Measurements from ENCODE around the gene ANKRD42. TPM values are rescaled to one million over a fixed set of nuclear protein-coding genes. Genes with fewer than 3 reads are reported as not detected.

Gene ANKRD42
- total RNA-seq, 1 experiment from 2014 or later = 5.7 TPM

DNA sequence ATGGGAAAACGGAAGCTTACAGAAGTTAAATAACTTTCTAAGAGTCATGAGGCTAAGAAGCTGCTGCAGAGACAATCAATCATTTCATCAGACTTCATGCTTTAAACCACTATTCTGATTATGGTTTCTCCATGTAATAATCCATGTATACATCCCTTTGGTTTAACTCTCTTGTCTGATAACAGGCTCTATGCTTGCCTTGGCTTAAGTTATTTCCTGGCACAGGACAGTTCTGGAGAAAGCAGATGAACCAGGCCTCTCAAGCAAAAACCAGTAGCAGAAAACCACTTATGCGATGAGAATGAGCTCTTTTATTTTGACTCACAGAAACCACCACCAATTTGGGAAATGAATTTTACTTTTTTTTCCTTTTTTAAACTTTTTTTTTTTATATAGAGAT is 43.1 kb upstream of the ANKRD42 start (continued):
- TF ChIP-seq, protein P1, sequence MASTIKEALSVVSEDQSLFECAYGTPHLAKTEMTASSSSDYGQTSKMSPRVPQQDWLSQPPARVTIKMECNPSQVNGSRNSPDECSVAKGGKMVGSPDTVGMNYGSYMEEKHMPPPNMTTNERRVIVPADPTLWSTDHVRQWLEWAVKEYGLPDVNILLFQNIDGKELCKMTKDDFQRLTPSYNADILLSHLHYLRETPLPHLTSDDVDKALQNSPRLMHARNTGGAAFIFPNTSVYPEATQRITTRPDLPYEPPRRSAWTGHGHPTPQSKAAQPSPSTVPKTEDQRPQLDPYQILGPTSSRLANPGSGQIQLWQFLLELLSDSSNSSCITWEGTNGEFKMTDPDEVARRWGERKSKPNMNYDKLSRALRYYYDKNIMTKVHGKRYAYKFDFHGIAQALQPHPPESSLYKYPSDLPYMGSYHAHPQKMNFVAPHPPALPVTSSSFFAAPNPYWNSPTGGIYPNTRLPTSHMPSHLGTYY (CRISPR knock-in tag; IDR thresholded peaks at IDR 0.05) = no peak

DNA sequence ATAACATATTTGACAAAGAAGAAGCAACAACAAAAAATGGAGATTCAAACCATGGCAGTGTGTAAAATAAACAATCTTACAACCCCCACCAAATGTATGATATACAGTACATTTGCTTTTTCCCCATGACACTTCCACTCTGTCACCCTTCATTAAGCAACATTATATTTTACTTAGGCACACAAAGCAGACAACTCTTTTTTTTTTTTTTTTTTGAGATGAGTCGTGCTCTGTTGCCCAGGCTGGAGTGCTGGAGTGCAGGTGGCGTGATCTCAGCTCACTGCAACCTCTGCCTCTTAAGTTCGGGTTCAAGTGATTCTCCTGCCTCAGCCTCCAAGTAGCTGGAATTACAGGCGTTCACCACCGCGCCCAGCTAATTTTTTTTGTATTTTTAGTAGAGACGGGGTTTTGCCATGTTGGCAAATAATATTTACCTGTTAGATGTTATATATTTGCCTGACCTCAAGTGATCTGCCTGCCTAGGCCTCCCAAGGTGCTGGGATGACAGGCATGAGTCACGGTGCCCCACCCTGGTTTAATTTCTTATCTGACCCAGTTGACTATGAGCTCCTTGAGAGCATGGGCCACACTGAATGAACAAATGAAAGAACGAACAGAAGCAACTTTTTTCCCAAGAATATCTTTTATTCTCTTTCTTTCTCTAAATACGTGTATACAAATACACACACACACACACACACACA is 42.1 kb upstream of the ANKRD42 start:
- ATAC-seq (no peak), DNase-seq (ENCODE audit: low spot score) (no peak)
- Mint-ChIP-seq H3K4me1 (no peaks in the 10 kb centered on the region), H3K4me3 (no peak overlapping the region), H3K36me3 (no peaks in the 10 kb centered on the region), H3K9me3 (no peaks in the 10 kb centered on the region), H3K27ac (no peak overlapping the region), H3K27me3 (ENCODE audit: low read depth) (no peaks in the 10 kb centered on the region)
- TF ChIP-seq RORB (CRISPR knock-in tag; IDR thresholded peaks at IDR 0.05) (no peak), NFE2L1 (CRISPR knock-in tag; IDR thresholded peaks at IDR 0.05) (no peak), PRRX2 (CRISPR knock-in tag; IDR thresholded peaks at IDR 0.05) (no peak), FOXK1 (CRISPR knock-in tag; IDR thresholded peaks at IDR 0.05) (no peak)
- TF ChIP-seq, protein P2, sequence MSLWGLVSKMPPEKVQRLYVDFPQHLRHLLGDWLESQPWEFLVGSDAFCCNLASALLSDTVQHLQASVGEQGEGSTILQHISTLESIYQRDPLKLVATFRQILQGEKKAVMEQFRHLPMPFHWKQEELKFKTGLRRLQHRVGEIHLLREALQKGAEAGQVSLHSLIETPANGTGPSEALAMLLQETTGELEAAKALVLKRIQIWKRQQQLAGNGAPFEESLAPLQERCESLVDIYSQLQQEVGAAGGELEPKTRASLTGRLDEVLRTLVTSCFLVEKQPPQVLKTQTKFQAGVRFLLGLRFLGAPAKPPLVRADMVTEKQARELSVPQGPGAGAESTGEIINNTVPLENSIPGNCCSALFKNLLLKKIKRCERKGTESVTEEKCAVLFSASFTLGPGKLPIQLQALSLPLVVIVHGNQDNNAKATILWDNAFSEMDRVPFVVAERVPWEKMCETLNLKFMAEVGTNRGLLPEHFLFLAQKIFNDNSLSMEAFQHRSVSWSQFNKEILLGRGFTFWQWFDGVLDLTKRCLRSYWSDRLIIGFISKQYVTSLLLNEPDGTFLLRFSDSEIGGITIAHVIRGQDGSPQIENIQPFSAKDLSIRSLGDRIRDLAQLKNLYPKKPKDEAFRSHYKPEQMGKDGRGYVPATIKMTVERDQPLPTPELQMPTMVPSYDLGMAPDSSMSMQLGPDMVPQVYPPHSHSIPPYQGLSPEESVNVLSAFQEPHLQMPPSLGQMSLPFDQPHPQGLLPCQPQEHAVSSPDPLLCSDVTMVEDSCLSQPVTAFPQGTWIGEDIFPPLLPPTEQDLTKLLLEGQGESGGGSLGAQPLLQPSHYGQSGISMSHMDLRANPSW (CRISPR knock-in tag; conservative IDR thresholded peaks at IDR 0.05; ENCODE audit: low read depth) = no peak
- TF ChIP-seq, protein P3, sequence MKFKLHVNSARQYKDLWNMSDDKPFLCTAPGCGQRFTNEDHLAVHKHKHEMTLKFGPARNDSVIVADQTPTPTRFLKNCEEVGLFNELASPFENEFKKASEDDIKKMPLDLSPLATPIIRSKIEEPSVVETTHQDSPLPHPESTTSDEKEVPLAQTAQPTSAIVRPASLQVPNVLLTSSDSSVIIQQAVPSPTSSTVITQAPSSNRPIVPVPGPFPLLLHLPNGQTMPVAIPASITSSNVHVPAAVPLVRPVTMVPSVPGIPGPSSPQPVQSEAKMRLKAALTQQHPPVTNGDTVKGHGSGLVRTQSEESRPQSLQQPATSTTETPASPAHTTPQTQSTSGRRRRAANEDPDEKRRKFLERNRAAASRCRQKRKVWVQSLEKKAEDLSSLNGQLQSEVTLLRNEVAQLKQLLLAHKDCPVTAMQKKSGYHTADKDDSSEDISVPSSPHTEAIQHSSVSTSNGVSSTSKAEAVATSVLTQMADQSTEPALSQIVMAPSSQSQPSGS (CRISPR knock-in tag; IDR thresholded peaks at IDR 0.05; ENCODE audit: borderline replicate concordance, low read depth) = no peak
- TF ChIP-seq, protein P4, sequence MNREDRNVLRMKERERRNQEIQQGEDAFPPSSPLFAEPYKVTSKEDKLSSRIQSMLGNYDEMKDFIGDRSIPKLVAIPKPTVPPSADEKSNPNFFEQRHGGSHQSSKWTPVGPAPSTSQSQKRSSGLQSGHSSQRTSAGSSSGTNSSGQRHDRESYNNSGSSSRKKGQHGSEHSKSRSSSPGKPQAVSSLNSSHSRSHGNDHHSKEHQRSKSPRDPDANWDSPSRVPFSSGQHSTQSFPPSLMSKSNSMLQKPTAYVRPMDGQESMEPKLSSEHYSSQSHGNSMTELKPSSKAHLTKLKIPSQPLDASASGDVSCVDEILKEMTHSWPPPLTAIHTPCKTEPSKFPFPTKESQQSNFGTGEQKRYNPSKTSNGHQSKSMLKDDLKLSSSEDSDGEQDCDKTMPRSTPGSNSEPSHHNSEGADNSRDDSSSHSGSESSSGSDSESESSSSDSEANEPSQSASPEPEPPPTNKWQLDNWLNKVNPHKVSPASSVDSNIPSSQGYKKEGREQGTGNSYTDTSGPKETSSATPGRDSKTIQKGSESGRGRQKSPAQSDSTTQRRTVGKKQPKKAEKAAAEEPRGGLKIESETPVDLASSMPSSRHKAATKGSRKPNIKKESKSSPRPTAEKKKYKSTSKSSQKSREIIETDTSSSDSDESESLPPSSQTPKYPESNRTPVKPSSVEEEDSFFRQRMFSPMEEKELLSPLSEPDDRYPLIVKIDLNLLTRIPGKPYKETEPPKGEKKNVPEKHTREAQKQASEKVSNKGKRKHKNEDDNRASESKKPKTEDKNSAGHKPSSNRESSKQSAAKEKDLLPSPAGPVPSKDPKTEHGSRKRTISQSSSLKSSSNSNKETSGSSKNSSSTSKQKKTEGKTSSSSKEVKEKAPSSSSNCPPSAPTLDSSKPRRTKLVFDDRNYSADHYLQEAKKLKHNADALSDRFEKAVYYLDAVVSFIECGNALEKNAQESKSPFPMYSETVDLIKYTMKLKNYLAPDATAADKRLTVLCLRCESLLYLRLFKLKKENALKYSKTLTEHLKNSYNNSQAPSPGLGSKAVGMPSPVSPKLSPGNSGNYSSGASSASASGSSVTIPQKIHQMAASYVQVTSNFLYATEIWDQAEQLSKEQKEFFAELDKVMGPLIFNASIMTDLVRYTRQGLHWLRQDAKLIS (CRISPR knock-in tag; IDR thresholded peaks at IDR 0.05; ENCODE audit: borderline replicate concordance) = no peak
- TF ChIP-seq, protein P5, sequence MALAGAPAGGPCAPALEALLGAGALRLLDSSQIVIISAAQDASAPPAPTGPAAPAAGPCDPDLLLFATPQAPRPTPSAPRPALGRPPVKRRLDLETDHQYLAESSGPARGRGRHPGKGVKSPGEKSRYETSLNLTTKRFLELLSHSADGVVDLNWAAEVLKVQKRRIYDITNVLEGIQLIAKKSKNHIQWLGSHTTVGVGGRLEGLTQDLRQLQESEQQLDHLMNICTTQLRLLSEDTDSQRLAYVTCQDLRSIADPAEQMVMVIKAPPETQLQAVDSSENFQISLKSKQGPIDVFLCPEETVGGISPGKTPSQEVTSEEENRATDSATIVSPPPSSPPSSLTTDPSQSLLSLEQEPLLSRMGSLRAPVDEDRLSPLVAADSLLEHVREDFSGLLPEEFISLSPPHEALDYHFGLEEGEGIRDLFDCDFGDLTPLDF (CRISPR knock-in tag; IDR thresholded peaks at IDR 0.05) = no peak
- TF ChIP-seq, protein P6, sequence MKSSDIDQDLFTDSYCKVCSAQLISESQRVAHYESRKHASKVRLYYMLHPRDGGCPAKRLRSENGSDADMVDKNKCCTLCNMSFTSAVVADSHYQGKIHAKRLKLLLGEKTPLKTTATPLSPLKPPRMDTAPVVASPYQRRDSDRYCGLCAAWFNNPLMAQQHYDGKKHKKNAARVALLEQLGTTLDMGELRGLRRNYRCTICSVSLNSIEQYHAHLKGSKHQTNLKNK (CRISPR knock-in tag; IDR thresholded peaks at IDR 0.05) = no peak
- TF ChIP-seq, protein P7, sequence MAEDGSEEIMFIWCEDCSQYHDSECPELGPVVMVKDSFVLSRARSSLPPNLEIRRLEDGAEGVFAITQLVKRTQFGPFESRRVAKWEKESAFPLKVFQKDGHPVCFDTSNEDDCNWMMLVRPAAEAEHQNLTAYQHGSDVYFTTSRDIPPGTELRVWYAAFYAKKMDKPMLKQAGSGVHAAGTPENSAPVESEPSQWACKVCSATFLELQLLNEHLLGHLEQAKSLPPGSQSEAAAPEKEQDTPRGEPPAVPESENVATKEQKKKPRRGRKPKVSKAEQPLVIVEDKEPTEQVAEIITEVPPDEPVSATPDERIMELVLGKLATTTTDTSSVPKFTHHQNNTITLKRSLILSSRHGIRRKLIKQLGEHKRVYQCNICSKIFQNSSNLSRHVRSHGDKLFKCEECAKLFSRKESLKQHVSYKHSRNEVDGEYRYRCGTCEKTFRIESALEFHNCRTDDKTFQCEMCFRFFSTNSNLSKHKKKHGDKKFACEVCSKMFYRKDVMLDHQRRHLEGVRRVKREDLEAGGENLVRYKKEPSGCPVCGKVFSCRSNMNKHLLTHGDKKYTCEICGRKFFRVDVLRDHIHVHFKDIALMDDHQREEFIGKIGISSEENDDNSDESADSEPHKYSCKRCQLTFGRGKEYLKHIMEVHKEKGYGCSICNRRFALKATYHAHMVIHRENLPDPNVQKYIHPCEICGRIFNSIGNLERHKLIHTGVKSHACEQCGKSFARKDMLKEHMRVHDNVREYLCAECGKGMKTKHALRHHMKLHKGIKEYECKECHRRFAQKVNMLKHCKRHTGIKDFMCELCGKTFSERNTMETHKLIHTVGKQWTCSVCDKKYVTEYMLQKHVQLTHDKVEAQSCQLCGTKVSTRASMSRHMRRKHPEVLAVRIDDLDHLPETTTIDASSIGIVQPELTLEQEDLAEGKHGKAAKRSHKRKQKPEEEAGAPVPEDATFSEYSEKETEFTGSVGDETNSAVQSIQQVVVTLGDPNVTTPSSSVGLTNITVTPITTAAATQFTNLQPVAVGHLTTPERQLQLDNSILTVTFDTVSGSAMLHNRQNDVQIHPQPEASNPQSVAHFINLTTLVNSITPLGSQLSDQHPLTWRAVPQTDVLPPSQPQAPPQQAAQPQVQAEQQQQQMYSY (CRISPR knock-in tag; IDR thresholded peaks at IDR 0.05) = no peak
- TF ChIP-seq, protein P8, sequence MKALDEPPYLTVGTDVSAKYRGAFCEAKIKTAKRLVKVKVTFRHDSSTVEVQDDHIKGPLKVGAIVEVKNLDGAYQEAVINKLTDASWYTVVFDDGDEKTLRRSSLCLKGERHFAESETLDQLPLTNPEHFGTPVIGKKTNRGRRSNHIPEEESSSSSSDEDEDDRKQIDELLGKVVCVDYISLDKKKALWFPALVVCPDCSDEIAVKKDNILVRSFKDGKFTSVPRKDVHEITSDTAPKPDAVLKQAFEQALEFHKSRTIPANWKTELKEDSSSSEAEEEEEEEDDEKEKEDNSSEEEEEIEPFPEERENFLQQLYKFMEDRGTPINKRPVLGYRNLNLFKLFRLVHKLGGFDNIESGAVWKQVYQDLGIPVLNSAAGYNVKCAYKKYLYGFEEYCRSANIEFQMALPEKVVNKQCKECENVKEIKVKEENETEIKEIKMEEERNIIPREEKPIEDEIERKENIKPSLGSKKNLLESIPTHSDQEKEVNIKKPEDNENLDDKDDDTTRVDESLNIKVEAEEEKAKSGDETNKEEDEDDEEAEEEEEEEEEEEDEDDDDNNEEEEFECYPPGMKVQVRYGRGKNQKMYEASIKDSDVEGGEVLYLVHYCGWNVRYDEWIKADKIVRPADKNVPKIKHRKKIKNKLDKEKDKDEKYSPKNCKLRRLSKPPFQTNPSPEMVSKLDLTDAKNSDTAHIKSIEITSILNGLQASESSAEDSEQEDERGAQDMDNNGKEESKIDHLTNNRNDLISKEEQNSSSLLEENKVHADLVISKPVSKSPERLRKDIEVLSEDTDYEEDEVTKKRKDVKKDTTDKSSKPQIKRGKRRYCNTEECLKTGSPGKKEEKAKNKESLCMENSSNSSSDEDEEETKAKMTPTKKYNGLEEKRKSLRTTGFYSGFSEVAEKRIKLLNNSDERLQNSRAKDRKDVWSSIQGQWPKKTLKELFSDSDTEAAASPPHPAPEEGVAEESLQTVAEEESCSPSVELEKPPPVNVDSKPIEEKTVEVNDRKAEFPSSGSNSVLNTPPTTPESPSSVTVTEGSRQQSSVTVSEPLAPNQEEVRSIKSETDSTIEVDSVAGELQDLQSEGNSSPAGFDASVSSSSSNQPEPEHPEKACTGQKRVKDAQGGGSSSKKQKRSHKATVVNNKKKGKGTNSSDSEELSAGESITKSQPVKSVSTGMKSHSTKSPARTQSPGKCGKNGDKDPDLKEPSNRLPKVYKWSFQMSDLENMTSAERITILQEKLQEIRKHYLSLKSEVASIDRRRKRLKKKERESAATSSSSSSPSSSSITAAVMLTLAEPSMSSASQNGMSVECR (CRISPR knock-in tag; IDR thresholded peaks at IDR 0.05; ENCODE audit: borderline replicate concordance) = no peak
- POLR2A ChIA-PET = interaction anchor here (0.6 kb wide), 1 partner anchor 609 kb away, joined by 3 read pairs; no protein-coding TSS in a partner anchor
- CTCF ChIA-PET = interaction anchor here (0.8 kb wide), 1 partner anchor 284 kb away, joined by 3 read pairs; no protein-coding TSS in a partner anchor

All from WTC11 (cell line).